WTC11 (cell line): Measurements from ENCODE around the gene ARMC6. TPM values are rescaled to one million over a fixed set of nuclear protein-coding genes. Genes with fewer than 3 reads are reported as not detected.

Experiments
- ATAC-seq: fragments of 200-7000 bp; cut with Tn5 transposase; 2 replicates; pipeline ENCODE4 v1.10.0; 2021; ENCODE audit warnings: mild to moderate bottlenecking, moderate library complexity
- CTCF ChIA-PET: fragments of 300-600 bp; sonication (Branson Sonifier 250); formaldehyde crosslinking; loops from one replicate; lab custom pipeline; 2021; ENCODE audit warnings: antibody characterized with exemption; lab: Charles Lee
- POLR2A ChIA-PET: fragments of 350-600 bp; sonication (Branson Sonifier 250); formaldehyde crosslinking; loops from one replicate; lab custom pipeline; 2021; ENCODE audit warnings: antibody characterized with exemption; lab: Charles Lee
- DNase-seq: peaks from one replicate; pipeline ENCODE4 v3.0.0; 2021; ENCODE audit warnings: low spot score
- H3K27ac Mint-ChIP-seq: 2 replicates; pipeline ENCODE4 v1.8.0; 2021; ENCODE audit warnings: mixed read lengths
- H3K27me3 Mint-ChIP-seq: 2 replicates; pipeline ENCODE4 v1.8.0; 2021; ENCODE audit warnings: low read depth, mild to moderate bottlenecking, moderate library complexity, mixed read lengths
- H3K36me3 Mint-ChIP-seq: 2 replicates; pipeline ENCODE4 v1.8.0; 2021; ENCODE audit warnings: mixed read lengths
- H3K4me1 Mint-ChIP-seq: 2 replicates; pipeline ENCODE4 v1.8.0; 2022; ENCODE audit warnings: mixed read lengths
- H3K4me3 Mint-ChIP-seq: 2 replicates; pipeline ENCODE4 v1.8.0; 2021; ENCODE audit warnings: mild to moderate bottlenecking, moderate library complexity, mixed read lengths
- H3K9me3 Mint-ChIP-seq: 2 replicates; pipeline ENCODE4 v1.8.0; 2021; ENCODE audit warnings: mixed read lengths
- ATF1 ChIP-seq: sonication (generic); formaldehyde crosslinking; IDR thresholded peaks from 2 replicates; pipeline ENCODE4 v1.8.1; 2023; ENCODE audit warnings: mild to moderate bottlenecking, moderate library complexity, missing genetic modification reagents
- CREB1 ChIP-seq: sonication (generic); formaldehyde crosslinking; IDR thresholded peaks from 2 replicates; pipeline ENCODE4 v1.8.0; 2023; ENCODE audit warnings: mild to moderate bottlenecking, missing genetic modification reagents
- CTCF ChIP-seq: fragments of 200-600 bp; IDR thresholded peaks from 2 replicates; pipeline ENCODE4 v1.8.0; 2022; ENCODE audit warnings: antibody characterized with exemption
- E2F5 ChIP-seq: sonication (generic); formaldehyde crosslinking; IDR thresholded peaks from 2 replicates; pipeline ENCODE4 v1.8.1; 2022; ENCODE audit warnings: mild to moderate bottlenecking, moderate library complexity, missing genetic modification reagents
- EMX1 ChIP-seq: fragments of 250-450 bp; sonication (Bioruptor Pico); IDR thresholded peaks from 2 replicates; pipeline ENCODE4 v1.8.0; 2021; ENCODE audit warnings: mild to moderate bottlenecking
- FOXK1 ChIP-seq: sonication (generic); formaldehyde crosslinking; IDR thresholded peaks from 2 replicates; pipeline ENCODE4 v1.8.0; 2022; ENCODE audit warnings: mild to moderate bottlenecking, moderate library complexity, missing genetic modification reagents
- FOXP4 ChIP-seq: sonication (generic); formaldehyde crosslinking; IDR thresholded peaks from 2 replicates; pipeline ENCODE4 v1.8.0; 2022; ENCODE audit warnings: mild to moderate bottlenecking, missing genetic modification reagents
- GTF2I ChIP-seq: fragments of 250-450 bp; sonication (Bioruptor Pico); conservative IDR thresholded peaks from 2 replicates; pipeline ENCODE4 v1.4.0; 2021; ENCODE audit warnings: mild to moderate bottlenecking
- HMGA2 ChIP-seq: fragments of 250-450 bp; sonication (Bioruptor Pico); IDR thresholded peaks from 2 replicates; pipeline ENCODE4 v1.4.0; 2021; ENCODE audit warnings: mild to moderate bottlenecking, moderate library complexity
- IRF2 ChIP-seq: sonication (generic); formaldehyde crosslinking; IDR thresholded peaks from 2 replicates; pipeline ENCODE4 v1.8.0; 2022; ENCODE audit warnings: low read depth, missing genetic modification reagents, borderline replicate concordance
- JUN ChIP-seq: sonication (generic); formaldehyde crosslinking; IDR thresholded peaks from 2 replicates; pipeline ENCODE4 v1.8.0; 2023; ENCODE audit warnings: mild to moderate bottlenecking, missing genetic modification reagents
- NFATC4 ChIP-seq: fragments of 250-450 bp; sonication (Bioruptor Pico); IDR thresholded peaks from 2 replicates; pipeline ENCODE4 v1.9.0; 2021; ENCODE audit warnings: mild to moderate bottlenecking
- RORB ChIP-seq: fragments of 250-450 bp; sonication (Bioruptor Pico); IDR thresholded peaks from 2 replicates; pipeline ENCODE4 v1.9.0; 2021; ENCODE audit warnings: mild to moderate bottlenecking
- SP1 ChIP-seq: sonication (generic); formaldehyde crosslinking; conservative IDR thresholded peaks from 2 replicates; pipeline ENCODE4 v1.8.1; 2022; ENCODE audit warnings: missing genetic modification reagents
- STAT6 ChIP-seq: sonication (generic); formaldehyde crosslinking; conservative IDR thresholded peaks from 2 replicates; pipeline ENCODE4 v1.8.1; 2023; ENCODE audit warnings: mild to moderate bottlenecking, low read depth, missing genetic modification reagents, moderate library complexity
- TEAD1 ChIP-seq: sonication (generic); formaldehyde crosslinking; IDR thresholded peaks from 2 replicates; pipeline ENCODE4 v1.8.0; 2022; ENCODE audit warnings: mild to moderate bottlenecking, missing genetic modification reagents
- TEAD4 ChIP-seq: sonication (generic); formaldehyde crosslinking; IDR thresholded peaks from 2 replicates; pipeline ENCODE4 v1.8.0; 2022; ENCODE audit warnings: mild to moderate bottlenecking, missing genetic modification reagents
- USF1 ChIP-seq: sonication (generic); formaldehyde crosslinking; IDR thresholded peaks from 2 replicates; pipeline ENCODE4 v1.8.0; 2022; ENCODE audit warnings: mild to moderate bottlenecking, missing genetic modification reagents
- USF2 ChIP-seq: sonication (generic); formaldehyde crosslinking; IDR thresholded peaks from 2 replicates; pipeline ENCODE4 v1.8.1; 2023; ENCODE audit warnings: mild to moderate bottlenecking, missing genetic modification reagents, moderate library complexity
- ZNF219 ChIP-seq: sonication (generic); formaldehyde crosslinking; IDR thresholded peaks from 2 replicates; pipeline ENCODE4 v1.8.0; 2023; ENCODE audit warnings: missing genetic modification reagents, mild to moderate bottlenecking, borderline replicate concordance
- ZNF423 ChIP-seq: fragments of 250-450 bp; sonication (Bioruptor Pico); IDR thresholded peaks from 2 replicates; pipeline ENCODE4 v2.1.2; 2022; ENCODE audit warnings: mild to moderate bottlenecking, moderate library complexity
- total RNA-seq: library from RNA; stranded (reverse); gene quantifications from 3 replicates; pipeline ENCODE4 v1.2.3, GENCODE V29; 2021

Gene ARMC6
- total RNA-seq, 1 experiment from 2014 or later, result 58.8 TPM

- TF ChIP-seq GTF2I, result no peak
- TF ChIP-seq TEAD4 (CRISPR knock-in tag), result no peak
These were observed 302 bp upstream of the ARMC6 start (continued) for GRCh38 chr19:19033176-19033425.

- H3K4me3 Mint-ChIP-seq, result peak overlapping the region; percentile 85
- H3K9me3 Mint-ChIP-seq, result peaks cover 13% of the 10 kb centered on the region
- DNase-seq (peak; percentile 66), ATAC-seq (peak; percentile 69)
- CTCF ChIA-PET, result no interaction called here
- POLR2A ChIA-PET, result no interaction called here
- H3K27me3 Mint-ChIP-seq, result no peaks in the 10 kb centered on the region
- peaks cover 15% of the 10 kb centered on the region for H3K4me1 Mint-ChIP-seq
- peaks cover 49% of the 10 kb centered on the region for H3K36me3 Mint-ChIP-seq
- H3K27ac Mint-ChIP-seq, result peak overlapping the region; percentile 86
- TF ChIP-seq TEAD1 (CRISPR knock-in tag) (no peak), RORB (no peak), USF1 (CRISPR knock-in tag) (peak; percentile 62; the same call in 1 of the 2 replicates), NFATC4 (CRISPR knock-in tag) (no peak), JUN (CRISPR knock-in tag) (no peak), USF2 (CRISPR knock-in tag) (peak; percentile 77), STAT6 (CRISPR knock-in tag) (no peak), SP1 (CRISPR knock-in tag) (no peak), ZNF423 (CRISPR knock-in tag) (no peak)
These were observed 811 bp downstream of the ARMC6 start for GRCh38 chr19:19034204-19034624.

GRCh38 chr19:19039901-19040300, 6.5 kb downstream of the ARMC6 start:
- TF ChIP-seq HMGA2 (CRISPR knock-in tag), result no peak
- TF ChIP-seq CTCF, result no peak
- no peak for TF ChIP-seq ATF1 (CRISPR knock-in tag)
- TF ChIP-seq FOXK1, result no peak
- no peak for TF ChIP-seq CREB1 (CRISPR knock-in tag)
- TF ChIP-seq ZNF219 (CRISPR knock-in tag), result no peak
- TF ChIP-seq E2F5 (CRISPR knock-in tag), result no peak
- no peak for TF ChIP-seq FOXP4
- no peak for TF ChIP-seq EMX1
- TF ChIP-seq IRF2, result no peak
- TF ChIP-seq, all 79 proteins: peak for 0
- ATAC-seq (no peak), DNase-seq (no peak)
- H3K36me3 Mint-ChIP-seq, result peaks cover 53% of the 10 kb centered on the region
- no peaks in the 10 kb centered on the region for H3K4me1 Mint-ChIP-seq
- peaks cover 13% of the 10 kb centered on the region for H3K9me3 Mint-ChIP-seq
- H3K27me3 Mint-ChIP-seq, result no peaks in the 10 kb centered on the region
- CTCF ChIA-PET, result no interaction called here
- H3K27ac Mint-ChIP-seq, result no peak overlapping the region
- POLR2A ChIA-PET, result no interaction called here
- H3K4me3 Mint-ChIP-seq, result no peak overlapping the region
